Stomach (tissue), 9 donors: ENCODE measurements around the gene CDH23. TPM values are rescaled to one million over a fixed set of nuclear protein-coding genes. Genes with fewer than 3 reads are reported as not detected.

Experiments used
- DNase-seq, 2 donors: peaks; one replicate each; pipeline versions ENCODE4 v3.0.0 to v3.0.0-alpha.2; 2013 to 2019
- H3K27ac ChIP-seq, 5 donors: fragments of 200-600 bp in 4 of 5; sonication (generic) in 4 of 5; one replicate each; pipeline ENCODE4 v1.5.1; 2013 to 2019; ENCODE audit warnings: mild to moderate bottlenecking in 1 of 5, moderate library complexity in 1 of 5
- H3K27me3 ChIP-seq, 3 donors: fragments of 200-600 bp; sonication (generic); one replicate each; pipeline ENCODE4 v1.5.1; 2017 to 2019; ENCODE audit warnings: mixed run types in 1 of 3
- H3K36me3 ChIP-seq, 4 donors: fragments of 200-600 bp; sonication (generic); 1 replicate in 3 of 4; 2 replicates in 1 of 4; pipeline ENCODE4 v1.5.1; 2016 to 2019
- H3K4me1 ChIP-seq, 4 donors: fragments of 200-600 bp; sonication (generic); one replicate each; pipeline ENCODE4 v1.5.1; 2016 to 2019
- H3K4me3 ChIP-seq, 4 donors: fragments of 200-600 bp; sonication (generic) in 3 of 4; one replicate each; pipeline ENCODE4 v1.5.1; 2016 to 2019; ENCODE audit warnings: mild to moderate bottlenecking in 1 of 4
- H3K9me3 ChIP-seq, 4 donors: fragments of 200-600 bp; sonication (generic); one replicate each; pipeline ENCODE4 v1.5.1; 2016 to 2019
- EP300 ChIP-seq: sonication (generic); formaldehyde crosslinking; IDR thresholded peaks from one replicate; pipeline ENCODE4 v1.6.1; 2017; ENCODE audit warnings: antibody characterized with exemption
- POLR2A ChIP-seq, 4 donors: fragments of 450-650 bp; IDR thresholded peaks; one replicate each; pipeline ENCODE4 v1.6.1; 2016; ENCODE audit warnings: antibody characterized with exemption in 4 of 4, control low read depth in 2 of 4, mild to moderate bottlenecking in 1 of 4, moderate library complexity in 1 of 4
- POLR2AphosphoS5 ChIP-seq, 3 donors: sonication (generic); formaldehyde crosslinking; IDR thresholded peaks; one replicate each; pipeline ENCODE4 v1.6.1; 2016; ENCODE audit warnings: antibody characterized with exemption in 3 of 3
- WGBS, 5 donors: extraction: QIAGEN DNeasy Blood & Tissue Kit in 3 of 5; methylation state at CpG; one replicate each; pipeline versions ENCODE4 v1.1.5 to v1.1.7; 2013 to 2018; 5-methylcytosine and 5-hydroxymethylcytosine counted together
- intact Hi-C: fragments of 100-400 bp; cut with DNase I; formaldehyde crosslinking; loops from one replicate; pipeline ENCODE4 v1.15.1; 2023; ENCODE audit warnings: low total_unique reads
- polyA plus RNA-seq, 3 donors: library from polyadenylated mRNA; stranded (reverse); fragments of 200-250 nt; gene quantifications; one replicate each; pipeline ENCODE4 v1.2.3, GENCODE V29; 2013
- total RNA-seq, 5 donors: library from RNA; depleted of rRNA; stranded (reverse); fragments of >200 nt; gene quantifications; one replicate each; pipeline versions ENCODE4 v1.1.0 to v1.2.3, GENCODE V29; 2014 to 2016
- TF ChIP-seq, protein P1 (sequence below), 7 experiments: fragments of 450-650 bp in 4 of 7; fragments of 200-600 bp in 3 of 7; sonication (generic) in 3 of 7; IDR thresholded peaks; one replicate each; pipeline ENCODE4 v1.5.1; 2016 to 2019; ENCODE audit warnings: antibody characterized with exemption in 7 of 7, control low read depth in 2 of 7, mild to moderate bottlenecking in 1 of 7
- donor health status: healthy with polysubstance abuse.
- donor health status: Bipolar disorder and iron deficiency.
- donor health status: healthy.

The CDH23 gene
- total and polyA plus RNA-seq, 8 donors: 0.31 to 8.2 (median 2.2) TPM

DNA sequence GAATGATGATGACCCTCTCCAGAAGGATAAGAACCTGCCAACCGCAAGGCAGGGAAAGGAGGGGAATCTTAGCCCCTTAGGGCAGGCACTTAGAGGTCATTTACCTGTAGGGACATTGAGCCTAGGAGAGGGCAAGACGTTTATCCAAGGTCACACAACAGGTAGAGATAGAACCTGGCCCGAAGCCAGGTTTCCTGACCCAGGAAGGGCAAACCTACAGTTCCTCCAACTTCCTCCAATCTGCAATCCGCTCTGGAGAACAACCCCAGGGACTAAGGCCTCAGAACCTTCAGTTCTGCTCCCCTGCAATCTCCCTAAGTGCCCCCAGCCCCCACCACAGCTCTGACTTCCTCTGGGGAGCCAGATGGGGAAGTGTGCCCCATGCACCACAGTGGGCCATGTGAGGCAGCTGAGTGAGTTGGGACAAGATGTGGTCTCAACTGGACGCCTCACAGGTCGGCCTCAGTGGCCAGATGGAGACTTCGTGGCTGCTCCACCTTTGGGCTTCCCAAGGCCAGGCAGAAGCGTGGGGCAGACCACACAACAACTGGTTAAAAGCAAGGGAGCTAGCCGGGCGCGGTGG, 455.7 kb downstream of the CDH23 start:
- Histone ChIP-seq H3K27ac (peak overlapping the region; percentile 65 to 98 (median 96)), H3K4me1 (peaks cover 24 to 38% (median 32%) of the 10 kb centered on the region in 4 donors), H3K4me3 (no peak overlapping the region), H3K9me3 (no peaks in the 10 kb centered on the region), H3K36me3 (no peaks in the 10 kb centered on the region), H3K27me3 (no peaks in the 10 kb centered on the region)
- peak; percentile 64 to 73 for DNase-seq
- TF ChIP-seq POLR2A (IDR thresholded peaks at IDR 0.05): no peak
- TF ChIP-seq EP300: no peak
- TF ChIP-seq, protein P1, sequence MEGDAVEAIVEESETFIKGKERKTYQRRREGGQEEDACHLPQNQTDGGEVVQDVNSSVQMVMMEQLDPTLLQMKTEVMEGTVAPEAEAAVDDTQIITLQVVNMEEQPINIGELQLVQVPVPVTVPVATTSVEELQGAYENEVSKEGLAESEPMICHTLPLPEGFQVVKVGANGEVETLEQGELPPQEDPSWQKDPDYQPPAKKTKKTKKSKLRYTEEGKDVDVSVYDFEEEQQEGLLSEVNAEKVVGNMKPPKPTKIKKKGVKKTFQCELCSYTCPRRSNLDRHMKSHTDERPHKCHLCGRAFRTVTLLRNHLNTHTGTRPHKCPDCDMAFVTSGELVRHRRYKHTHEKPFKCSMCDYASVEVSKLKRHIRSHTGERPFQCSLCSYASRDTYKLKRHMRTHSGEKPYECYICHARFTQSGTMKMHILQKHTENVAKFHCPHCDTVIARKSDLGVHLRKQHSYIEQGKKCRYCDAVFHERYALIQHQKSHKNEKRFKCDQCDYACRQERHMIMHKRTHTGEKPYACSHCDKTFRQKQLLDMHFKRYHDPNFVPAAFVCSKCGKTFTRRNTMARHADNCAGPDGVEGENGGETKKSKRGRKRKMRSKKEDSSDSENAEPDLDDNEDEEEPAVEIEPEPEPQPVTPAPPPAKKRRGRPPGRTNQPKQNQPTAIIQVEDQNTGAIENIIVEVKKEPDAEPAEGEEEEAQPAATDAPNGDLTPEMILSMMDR (IDR thresholded peaks at IDR 0.05): no peak
- TF ChIP-seq POLR2AphosphoS5 (IDR thresholded peaks at IDR 0.05): no peak
- intact Hi-C loops: no loop called here
- WGBS, 5 donors: 73 to 82% (median 77%) methylated on average over 8 to 11 of the region's 11 CpGs

GRCh38 chr10:71854031-71854430, 457.3 kb downstream of the CDH23 start:
- 49 to 58% (median 54%) methylated on average over 5 of the region's 5 CpGs for WGBS, 5 donors
- intact Hi-C loops: no loop called here
- TF ChIP-seq, protein P1 (IDR thresholded peaks at IDR 0.05): no peak
- TF ChIP-seq POLR2AphosphoS5 (IDR thresholded peaks at IDR 0.05): no peak
- no peak for TF ChIP-seq EP300
- no peak for TF ChIP-seq POLR2A (IDR thresholded peaks at IDR 0.05)
- no peak overlapping the region for H3K4me3 ChIP-seq
- no peaks in the 10 kb centered on the region for H3K36me3 ChIP-seq
- no peaks in the 10 kb centered on the region for H3K9me3 ChIP-seq
- peaks cover 10 to 22% (median 18%) of the 10 kb centered on the region in 4 donors for H3K4me1 ChIP-seq
- H3K27me3 ChIP-seq: no peaks in the 10 kb centered on the region
- no peak for DNase-seq
- no peak overlapping the region for H3K27ac ChIP-seq

DNA sequence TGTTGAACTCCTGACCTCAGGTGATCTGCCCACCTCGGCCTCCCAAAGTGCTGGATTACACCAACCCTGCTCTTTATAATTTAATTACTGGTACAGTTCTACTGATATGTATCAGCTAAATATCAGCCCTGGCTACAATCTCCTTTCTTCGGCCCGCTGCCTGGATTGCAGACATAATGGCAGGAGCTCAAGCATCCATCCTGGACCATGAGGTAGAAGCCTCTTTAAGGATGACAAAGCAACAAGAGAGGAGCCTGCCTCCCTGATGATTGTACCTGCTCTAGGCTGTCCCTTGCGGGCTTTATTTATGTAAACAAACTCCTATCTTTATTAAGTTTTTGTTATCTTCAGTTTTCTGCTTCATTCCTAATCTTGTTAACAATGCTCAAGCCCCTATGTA, 459.9 kb downstream of the CDH23 start:
- H3K27ac ChIP-seq: no peak overlapping the region
- intact Hi-C loops: no loop called here
- peaks cover 12 to 30% (median 22%) of the 10 kb centered on the region in 4 donors for H3K4me1 ChIP-seq
- no peaks in the 10 kb centered on the region for H3K9me3 ChIP-seq
- no peaks in the 10 kb centered on the region for H3K36me3 ChIP-seq
- TF ChIP-seq EP300 (no peak), POLR2AphosphoS5 (IDR thresholded peaks at IDR 0.05) (no peak), POLR2A (IDR thresholded peaks at IDR 0.05) (no peak)
- TF ChIP-seq, protein P1 (IDR thresholded peaks at IDR 0.05): no peak
- no peak overlapping the region for H3K4me3 ChIP-seq
- DNase-seq: no peak
- H3K27me3 ChIP-seq: no peaks in the 10 kb centered on the region
- 82 to 94% (median 86%) methylated on average over 4 of the region's 4 CpGs for WGBS, 5 donors

GRCh38 chr10:71857934-71858890, 461.5 kb downstream of the CDH23 start:
- WGBS, 5 donors: 87 to 90% (median 90%) methylated on average over 12 of the region's 12 CpGs
- Histone ChIP-seq H3K4me3 (no peak overlapping the region), H3K36me3 (no peaks in the 10 kb centered on the region), H3K27ac (no peak overlapping the region), H3K9me3 (no peaks in the 10 kb centered on the region), H3K4me1 (peaks cover 12 to 31% (median 21%) of the 10 kb centered on the region in 4 donors), H3K27me3 (no peaks in the 10 kb centered on the region)
- no peak for DNase-seq
- intact Hi-C loops: no loop called here
- TF ChIP-seq POLR2A (IDR thresholded peaks at IDR 0.05): no peak
- TF ChIP-seq, protein P1 (IDR thresholded peaks at IDR 0.05): no peak
- no peak for TF ChIP-seq EP300
- TF ChIP-seq POLR2AphosphoS5 (IDR thresholded peaks at IDR 0.05): no peak
